Lung (tissue), 12 donors: Measurements from ENCODE around the gene ANKS1A. TPM values are rescaled to one million over a fixed set of nuclear protein-coding genes. Genes with fewer than 3 reads are reported as not detected.

Source experiments
- ATAC-seq: fragments of 200-7000 bp; cut with Tn5 transposase; one replicate; pipeline ENCODE4 v1.9.1; 2020; ENCODE audit warnings: moderate number of reproducible peaks; ENCODE audit not compliant: insufficient read depth, low FRiP score
- DNase-seq, 3 donors: peaks; one replicate each; pipeline ENCODE4 v3.0.0-alpha.2; 2013 to 2017
- H3K27ac ChIP-seq, 2 donors: one replicate each; pipeline ENCODE4 v1.5.1; 2013; ENCODE audit warnings: mild to moderate bottlenecking in 2 of 2, moderate library complexity in 2 of 2, control low read depth in 1 of 2, inconsistent platforms in 1 of 2, low read depth in 1 of 2, low read length in 1 of 2
- H3K27me3 ChIP-seq, 3 donors: one replicate each; pipeline ENCODE4 v1.5.1; 2013; ENCODE audit warnings: low read length in 2 of 3; ENCODE audit not compliant: control insufficient read depth in 3 of 3, insufficient read depth in 3 of 3
- H3K36me3 ChIP-seq, 4 donors: one replicate each; pipeline ENCODE4 v1.5.1; 2013; ENCODE audit warnings: low read length in 4 of 4, mild to moderate bottlenecking in 1 of 4, moderate library complexity in 1 of 4; ENCODE audit not compliant: control insufficient read depth in 4 of 4, insufficient read depth in 4 of 4
- H3K4me1 ChIP-seq, 5 donors: one replicate each; pipeline ENCODE4 v1.5.1; 2013; ENCODE audit warnings: low read length in 5 of 5, mild to moderate bottlenecking in 2 of 5, moderate library complexity in 1 of 5; ENCODE audit not compliant: control insufficient read depth in 5 of 5, insufficient read depth in 5 of 5
- H3K4me3 ChIP-seq: one replicate; pipeline ENCODE4 v1.5.1; 2013; ENCODE audit warnings: mild to moderate bottlenecking, control low read depth, moderate library complexity
- H3K9ac ChIP-seq, 2 donors: one replicate each; pipeline ENCODE4 v1.5.1; 2013; ENCODE audit warnings: low read length in 2 of 2, control low read depth in 1 of 2; ENCODE audit not compliant: insufficient read depth in 1 of 2
- H3K9me3 ChIP-seq, 4 donors: one replicate each; pipeline ENCODE4 v1.5.1; 2013; ENCODE audit warnings: low read length in 3 of 4, mild to moderate bottlenecking in 1 of 4, moderate library complexity in 1 of 4; ENCODE audit not compliant: control insufficient read depth in 4 of 4, insufficient read depth in 3 of 4
- CTCF ChIP-seq: IDR thresholded peaks from 2 replicates; pipeline ENCODE4 v1.5.1; 2012; ENCODE audit warnings: mild to moderate bottlenecking; ENCODE audit errors: control extremely low read depth, extremely low read depth
- WGBS, 2 donors: extraction: QIAGEN DNeasy Blood & Tissue Kit; methylation state at CpG; one replicate each; pipeline ENCODE4 v1.1.7; 2013; 5-methylcytosine and 5-hydroxymethylcytosine counted together
- polyA plus RNA-seq, 2 donors: library from polyadenylated mRNA; stranded (reverse); fragments of 200-250 nt; gene quantifications; one replicate each; pipeline ENCODE4 v1.2.1, GENCODE V29; 2013
- total RNA-seq, 2 donors: library from RNA; depleted of rRNA in 1 of 2; stranded (reverse); fragments of >200 nt in 1 of 2; gene quantifications; one replicate each; pipeline ENCODE4 v1.2.1, GENCODE V29; 2014 to 2021
- donor health status: control.
- donor health status: control.
- donor health status: Bipolar disorder and iron deficiency.
- donor health status: healthy.
- donor health status: DM: yes; HTN: yes; CAD: no.

Gene ANKS1A
- total and polyA plus RNA-seq, 4 donors = 10.4 to 40.6 (median 24.3) TPM

GRCh38 chr6:35038076-35038475 lies 149.0 kb downstream of the ANKS1A start:
- peak overlapping the region in 1 of 2 donors; percentile 64 for H3K27ac ChIP-seq
- peaks cover 0 to 11% (median 1%) of the 10 kb centered on the region in 4 donors for H3K36me3 ChIP-seq
- ATAC-seq (no peak), DNase-seq (no peak)
- WGBS, 2 donors = 88 to 97% methylated on average over 5 of the region's 5 CpGs
- H3K27me3 ChIP-seq = no peaks in the 10 kb centered on the region
- H3K4me3 ChIP-seq = no peak overlapping the region
- no peak for TF ChIP-seq CTCF
- H3K9me3 ChIP-seq = no peaks in the 10 kb centered on the region
- no peak overlapping the region for H3K9ac ChIP-seq
- H3K4me1 ChIP-seq = peaks cover 5 to 41% (median 26%) of the 10 kb centered on the region in 5 donors

- H3K9ac ChIP-seq = no peak overlapping the region
- H3K4me3 ChIP-seq = no peak overlapping the region
- peak overlapping the region in 1 of 2 donors; percentile 44 for H3K27ac ChIP-seq
- TF ChIP-seq CTCF = no peak
- DNase-seq = no peak
- WGBS, 2 donors = 90 to 95% methylated on average over 1 of the region's 1 CpG
- peaks cover 8 to 36% (median 21%) of the 10 kb centered on the region in 5 donors for H3K4me1 ChIP-seq
- no peaks in the 10 kb centered on the region for H3K9me3 ChIP-seq
- ATAC-seq = no peak
- H3K36me3 ChIP-seq = peaks cover 0 to 9% (median 1%) of the 10 kb centered on the region in 4 donors
- H3K27me3 ChIP-seq = no peaks in the 10 kb centered on the region
Observed at GRCh38 chr6:35040398-35040797, 151.3 kb downstream of the ANKS1A start.

GRCh38 chr6:35041086-35041861 lies 152.2 kb downstream of the ANKS1A start:
- Histone ChIP-seq H3K27ac (peak overlapping the region; percentile 30 to 48), H3K9ac (no peak overlapping the region), H3K9me3 (no peaks in the 10 kb centered on the region), H3K4me3 (no peak overlapping the region), H3K4me1 (peaks cover 14 to 37% (median 24%) of the 10 kb centered on the region in 5 donors), H3K36me3 (peaks cover 0 to 9% (median 1%) of the 10 kb centered on the region in 4 donors), H3K27me3 (no peaks in the 10 kb centered on the region)
- WGBS, 2 donors = 81 to 87% methylated on average over 4 of the region's 4 CpGs
- DNase-seq = no peak
- ATAC-seq = no peak
- TF ChIP-seq CTCF = no peak
